DOHH2 (cell line): Measurements from ENCODE around the gene EVC.

ENCODE experiments used
- H3F3A ChIP-seq: fragments of 200-600 bp; sonication (generic), shearing (Covaris generic); 2 replicates; pipeline ENCODE4 v1.6.0; 2016; ENCODE audit warnings: antibody characterized with exemption, mild to moderate bottlenecking; ENCODE audit not compliant: control insufficient read depth, insufficient read depth
- H3K27ac ChIP-seq: fragments of 200-600 bp; sonication (generic); 2 replicates; pipeline ENCODE4 v1.5.1; 2014; ENCODE audit warnings: low read depth, mild to moderate bottlenecking, low read length, moderate library complexity
- H3K27me3 ChIP-seq: fragments of 200-600 bp; sonication (generic); 2 replicates; pipeline ENCODE4 v1.6.1; 2014; ENCODE audit warnings: mild to moderate bottlenecking, low read length, mixed read lengths; ENCODE audit not compliant: control insufficient read depth
- H3K36me3 ChIP-seq: fragments of 200-600 bp; sonication (generic); 2 replicates; pipeline ENCODE4 v1.6.1; 2014; ENCODE audit warnings: mild to moderate bottlenecking, low read length, moderate library complexity, mixed read lengths; ENCODE audit not compliant: control insufficient read depth
- H3K4me1 ChIP-seq: fragments of 200-600 bp; sonication (generic); 2 replicates; pipeline ENCODE4 v1.6.1; 2014; ENCODE audit warnings: mild to moderate bottlenecking, low read length, mixed read lengths; ENCODE audit not compliant: control insufficient read depth
- H3K4me2 ChIP-seq: fragments of 200-600 bp; sonication (generic); 2 replicates; pipeline ENCODE4 v1.6.0; 2014; ENCODE audit warnings: mild to moderate bottlenecking, low read length, moderate library complexity
- H3K4me3 ChIP-seq: fragments of 200-600 bp; sonication (generic); 2 replicates; pipeline ENCODE4 v1.5.1; 2014; ENCODE audit warnings: mild to moderate bottlenecking, low read length, mixed read lengths
- H3K79me2 ChIP-seq: fragments of 200-600 bp; sonication (generic); 2 replicates; pipeline ENCODE4 v1.6.1; 2014; ENCODE audit warnings: mild to moderate bottlenecking, low read length, mixed read lengths; ENCODE audit not compliant: control insufficient read depth
- H3K9me2 ChIP-seq: fragments of 200-600 bp; sonication (generic); replicated peaks from 2 replicates; pipeline ENCODE4 v1.6.1; 2014; ENCODE audit warnings: mild to moderate bottlenecking, low read length, mixed read lengths; ENCODE audit not compliant: control insufficient read depth
- H3K9me3 ChIP-seq: fragments of 200-600 bp; sonication (generic); 2 replicates; pipeline ENCODE4 v1.6.1; 2014; ENCODE audit warnings: antibody characterized with exemption, low read length, mixed read lengths; ENCODE audit not compliant: control insufficient read depth, insufficient read depth
- H4K20me1 ChIP-seq: fragments of 200-600 bp; sonication (generic); 2 replicates; pipeline ENCODE4 v1.6.0; 2014; ENCODE audit warnings: low read depth, mild to moderate bottlenecking, antibody characterized with exemption, low read length, moderate library complexity; ENCODE audit not compliant: control insufficient read depth, insufficient read depth
- EZH2phosphoT487 ChIP-seq: fragments of 200-600 bp; sonication (generic); IDR thresholded peaks from 2 replicates; pipeline ENCODE4 v1.6.1; 2017; ENCODE audit warnings: borderline replicate concordance, mild to moderate bottlenecking, antibody characterized with exemption, low read length, moderate library complexity, mixed read lengths
- TF ChIP-seq, protein P1 (sequence below): fragments of 200-600 bp; sonication (generic); IDR thresholded peaks from one replicate; pipeline ENCODE4 v1.5.1; 2014; ENCODE audit warnings: antibody characterized with exemption, mild to moderate bottlenecking, low read depth, low read length; ENCODE audit not compliant: poor library complexity, severe bottlenecking

The EVC gene

DNA sequence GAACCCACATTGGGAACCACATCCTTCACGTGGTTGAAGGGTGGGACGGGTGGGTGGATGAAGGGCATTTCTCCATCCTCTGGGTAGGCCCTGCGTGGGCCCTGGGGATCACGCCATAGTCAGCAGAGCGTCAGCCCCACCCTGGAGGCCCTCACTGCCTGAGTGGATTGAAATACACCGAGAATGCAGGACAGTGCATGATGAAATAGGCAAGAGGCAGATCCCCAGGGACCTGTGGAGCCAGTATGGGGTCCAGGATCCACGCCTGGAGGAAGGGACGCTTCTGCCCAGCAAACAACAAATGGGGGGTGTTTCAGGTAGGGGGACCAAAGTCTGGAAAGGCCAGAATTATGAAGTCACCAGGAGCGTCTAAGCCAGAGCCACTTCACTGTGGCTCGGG is 19.4 kb downstream of the EVC start:
- Histone ChIP-seq H3K9me2 (no peaks in the 10 kb centered on the region), H3K4me3 (no peak overlapping the region), H3K27ac (no peak overlapping the region), H4K20me1 (no peaks in the 10 kb centered on the region), H3K27me3 (no peaks in the 10 kb centered on the region), H3K36me3 (no peaks in the 10 kb centered on the region), H3K4me1 (no peaks in the 10 kb centered on the region), H3K79me2 (no peaks in the 10 kb centered on the region), H3K9me3 (no peaks in the 10 kb centered on the region), H3F3A (no peaks in the 10 kb centered on the region), H3K4me2 (no peak overlapping the region)
- TF ChIP-seq, protein P1, sequence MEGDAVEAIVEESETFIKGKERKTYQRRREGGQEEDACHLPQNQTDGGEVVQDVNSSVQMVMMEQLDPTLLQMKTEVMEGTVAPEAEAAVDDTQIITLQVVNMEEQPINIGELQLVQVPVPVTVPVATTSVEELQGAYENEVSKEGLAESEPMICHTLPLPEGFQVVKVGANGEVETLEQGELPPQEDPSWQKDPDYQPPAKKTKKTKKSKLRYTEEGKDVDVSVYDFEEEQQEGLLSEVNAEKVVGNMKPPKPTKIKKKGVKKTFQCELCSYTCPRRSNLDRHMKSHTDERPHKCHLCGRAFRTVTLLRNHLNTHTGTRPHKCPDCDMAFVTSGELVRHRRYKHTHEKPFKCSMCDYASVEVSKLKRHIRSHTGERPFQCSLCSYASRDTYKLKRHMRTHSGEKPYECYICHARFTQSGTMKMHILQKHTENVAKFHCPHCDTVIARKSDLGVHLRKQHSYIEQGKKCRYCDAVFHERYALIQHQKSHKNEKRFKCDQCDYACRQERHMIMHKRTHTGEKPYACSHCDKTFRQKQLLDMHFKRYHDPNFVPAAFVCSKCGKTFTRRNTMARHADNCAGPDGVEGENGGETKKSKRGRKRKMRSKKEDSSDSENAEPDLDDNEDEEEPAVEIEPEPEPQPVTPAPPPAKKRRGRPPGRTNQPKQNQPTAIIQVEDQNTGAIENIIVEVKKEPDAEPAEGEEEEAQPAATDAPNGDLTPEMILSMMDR: no peak
- TF ChIP-seq EZH2phosphoT487: no peak

DNA sequence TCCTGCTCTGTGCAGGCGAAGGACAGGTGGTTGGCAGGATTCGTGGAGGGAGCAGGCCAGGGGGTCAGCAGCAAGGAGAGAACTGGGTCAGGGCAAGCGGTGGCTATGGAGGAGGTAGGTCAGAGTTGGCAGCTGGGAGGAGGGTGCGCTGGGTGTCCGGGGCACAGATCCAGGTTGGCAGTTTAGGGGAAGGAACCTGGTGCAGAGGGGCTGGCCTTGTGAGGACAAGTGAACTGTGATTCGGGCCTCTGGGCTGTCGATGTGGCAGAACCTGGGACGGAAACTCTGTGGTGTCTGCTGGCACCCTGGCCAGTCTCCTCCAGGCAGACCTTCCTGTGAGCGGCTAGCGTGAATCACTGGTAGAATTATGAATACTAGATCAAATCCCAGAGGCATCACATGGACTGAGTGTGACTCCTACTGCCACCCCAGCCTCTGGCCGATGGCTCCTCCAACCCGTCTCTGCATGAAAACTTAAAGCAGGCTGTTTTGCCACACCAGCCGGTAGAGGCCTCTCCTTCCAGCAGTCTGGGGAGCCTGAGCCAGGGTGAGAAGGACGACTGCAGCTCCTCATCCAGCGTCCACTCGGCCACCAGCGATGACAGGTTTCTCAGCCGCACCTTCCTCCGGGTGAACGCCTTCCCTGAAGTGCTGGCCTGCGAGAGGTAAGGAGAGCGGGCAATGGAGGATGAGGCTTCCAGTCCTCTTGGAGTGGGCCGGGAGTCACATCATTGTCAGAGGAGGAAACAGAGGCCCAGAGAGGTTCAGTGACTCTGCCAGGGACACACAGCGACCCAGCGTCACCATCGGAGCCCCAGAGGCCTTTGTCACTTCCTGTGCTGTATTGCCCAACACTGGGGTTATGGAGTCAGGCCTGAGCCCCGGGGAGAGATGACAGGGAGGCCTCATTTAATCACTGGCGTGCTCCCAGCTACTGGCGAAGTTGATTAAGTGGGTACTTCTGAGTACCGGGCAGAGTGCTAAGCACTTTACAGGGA is 20.3 kb downstream of the EVC start:
- Histone ChIP-seq H4K20me1 (no peaks in the 10 kb centered on the region), H3K4me1 (no peaks in the 10 kb centered on the region), H3F3A (no peaks in the 10 kb centered on the region), H3K4me2 (no peak overlapping the region), H3K9me3 (no peaks in the 10 kb centered on the region), H3K4me3 (no peak overlapping the region), H3K27ac (no peak overlapping the region), H3K9me2 (no peaks in the 10 kb centered on the region), H3K79me2 (no peaks in the 10 kb centered on the region), H3K36me3 (no peaks in the 10 kb centered on the region), H3K27me3 (no peaks in the 10 kb centered on the region)
- TF ChIP-seq, protein P1: no peak
- no peak for TF ChIP-seq EZH2phosphoT487

DNA sequence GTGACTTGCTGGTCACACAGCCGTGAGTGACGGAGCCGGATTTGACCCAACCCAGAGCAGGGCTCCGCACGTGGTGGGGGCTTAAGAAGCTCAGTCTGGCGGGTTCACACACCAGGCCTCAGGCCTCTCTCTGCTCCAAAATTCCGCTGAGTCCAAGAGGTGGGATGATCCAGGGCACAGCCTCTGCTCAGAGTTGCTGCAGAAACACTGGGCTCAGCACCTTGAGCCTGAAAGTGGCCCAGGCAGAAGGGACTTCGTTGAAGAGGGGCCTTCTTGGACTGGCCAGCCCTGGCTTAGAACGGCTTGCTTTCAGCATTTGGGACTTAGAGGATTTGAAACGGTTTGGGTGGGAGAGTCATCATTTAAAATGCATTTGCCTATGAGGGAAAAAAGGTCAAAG is 21.2 kb downstream of the EVC start:
- Histone ChIP-seq H3F3A (no peaks in the 10 kb centered on the region), H3K36me3 (no peaks in the 10 kb centered on the region), H3K27me3 (no peaks in the 10 kb centered on the region), H3K4me2 (no peak overlapping the region), H3K9me3 (no peaks in the 10 kb centered on the region), H4K20me1 (no peaks in the 10 kb centered on the region), H3K9me2 (no peaks in the 10 kb centered on the region), H3K4me1 (no peaks in the 10 kb centered on the region), H3K4me3 (no peak overlapping the region), H3K79me2 (no peaks in the 10 kb centered on the region), H3K27ac (no peak overlapping the region)
- no peak for TF ChIP-seq EZH2phosphoT487
- TF ChIP-seq, protein P1: no peak
